Measurements from ENCODE around the gene TTC12. TPM values are rescaled to one million over a fixed set of nuclear protein-coding genes. Genes with fewer than 3 reads are reported as not detected.

Gene TTC12
- total RNA-seq, 1 donor from 2014 or later, result 20.4 TPM

GRCh38 chr11:113387605-113388211 lies 73.3 kb downstream of the TTC12 start, which contains the start of gene ANKK1:
Gene ANKK1 (plus strand): TSS chr11:113387779. CDS start chr11:113387885, 106 bp downstream.
- TF ChIP-seq CTCF (IDR thresholded peaks at IDR 0.05) (peak in 1 of 3 experiments; percentile 18), POLR2A (IDR thresholded peaks at IDR 0.05) (no peak)
- no peak for DNase-seq (ENCODE audit: extremely low spot score in 2 of 2)
- Histone ChIP-seq H3K4me1 (peaks cover 18% of the 10 kb centered on the region), H3K9me3 (no peaks in the 10 kb centered on the region), H3K4me3 (peak within 1 kb of the TSS; percentile 24 to 33), H3K36me3 (no peaks in the 10 kb centered on the region), H3K27ac (no peak within 1 kb of the TSS), H3K27me3 (no peaks in the 10 kb centered on the region)
- intact Hi-C loops (cut with DNase I), result no loop called here

- DNase-seq (ENCODE audit: extremely low spot score in 2 of 2), result no peak
- Histone ChIP-seq H3K4me3 (no peak overlapping the region), H3K9me3 (no peaks in the 10 kb centered on the region), H3K27ac (no peak overlapping the region), H3K4me1 (peaks cover 18% of the 10 kb centered on the region), H3K27me3 (no peaks in the 10 kb centered on the region), H3K36me3 (no peaks in the 10 kb centered on the region)
- intact Hi-C loops (cut with DNase I), result no loop called here
- no peak for TF ChIP-seq POLR2A (IDR thresholded peaks at IDR 0.05)
- no peak for TF ChIP-seq CTCF (IDR thresholded peaks at IDR 0.05)
- no peak for TF ChIP-seq POLR2AphosphoS5 (IDR thresholded peaks at IDR 0.05; ENCODE audit: insufficient read depth in 1 of 2, low read depth in 1 of 2)
Measured at GRCh38 chr11:113389272-113389671, 74.9 kb downstream of the TTC12 start.

- no peak for DNase-seq (ENCODE audit: extremely low spot score in 2 of 2)
- no peak for TF ChIP-seq CTCF (IDR thresholded peaks at IDR 0.05)
- TF ChIP-seq POLR2AphosphoS5 (IDR thresholded peaks at IDR 0.05; ENCODE audit: insufficient read depth in 1 of 2, low read depth in 1 of 2), result no peak
- TF ChIP-seq POLR2A (IDR thresholded peaks at IDR 0.05), result no peak
Measured at GRCh38 chr11:113392236-113392921, 78.0 kb downstream of the TTC12 start.

GRCh38 chr11:113393501-113393985 lies 79.2 kb downstream of the TTC12 start:
- TF ChIP-seq CTCF (IDR thresholded peaks at IDR 0.05) (no peak), POLR2AphosphoS5 (IDR thresholded peaks at IDR 0.05; ENCODE audit: insufficient read depth in 1 of 2, low read depth in 1 of 2) (no peak), POLR2A (IDR thresholded peaks at IDR 0.05) (no peak)
- intact Hi-C loops (cut with DNase I), result no loop called here
- no peaks in the 10 kb centered on the region for H3K9me3 ChIP-seq
- H3K27ac ChIP-seq, result no peak overlapping the region
- no peak overlapping the region for H3K4me3 ChIP-seq
- H3K27me3 ChIP-seq, result no peaks in the 10 kb centered on the region
- DNase-seq (ENCODE audit: extremely low spot score in 2 of 2), result no peak
- H3K36me3 ChIP-seq, result no peaks in the 10 kb centered on the region
- no peaks in the 10 kb centered on the region for H3K4me1 ChIP-seq

More at GRCh38 chr11:113392236-113392921, 78.0 kb downstream of the TTC12 start:
- no peaks in the 10 kb centered on the region for H3K36me3 ChIP-seq
- no peaks in the 10 kb centered on the region for H3K9me3 ChIP-seq
- no peak overlapping the region for H3K4me3 ChIP-seq
- intact Hi-C loops (cut with DNase I), result no loop called here
- H3K27me3 ChIP-seq, result no peaks in the 10 kb centered on the region
- peaks cover 5% of the 10 kb centered on the region for H3K4me1 ChIP-seq
- H3K27ac ChIP-seq, result no peak overlapping the region

GRCh38 chr11:113394919-113395318 lies 80.5 kb downstream of the TTC12 start:
- no peak for DNase-seq (ENCODE audit: extremely low spot score in 2 of 2)
- H3K4me3 ChIP-seq, result no peak overlapping the region
- H3K36me3 ChIP-seq, result no peaks in the 10 kb centered on the region
- intact Hi-C loops (cut with DNase I), result no loop called here
- no peaks in the 10 kb centered on the region for H3K4me1 ChIP-seq
- no peaks in the 10 kb centered on the region for H3K9me3 ChIP-seq
- no peaks in the 10 kb centered on the region for H3K27me3 ChIP-seq
- TF ChIP-seq CTCF (IDR thresholded peaks at IDR 0.05) (no peak), POLR2AphosphoS5 (IDR thresholded peaks at IDR 0.05; ENCODE audit: insufficient read depth in 1 of 2, low read depth in 1 of 2) (no peak), POLR2A (IDR thresholded peaks at IDR 0.05) (no peak)
- no peak overlapping the region for H3K27ac ChIP-seq

Data from vagina (tissue), 2 donors.